ENCODE results near the gene ATXN7L2.

ATXN7L2 gene

GRCh38 chr1:109523706-109524105 is 40.0 kb downstream of the ATXN7L2 start:
- no peak for DNase-seq

- DNase-seq, result no peak
Observed at GRCh38 chr1:109527098-109527811, 43.5 kb downstream of the ATXN7L2 start.

- no peak for DNase-seq
Observed at GRCh38 chr1:109527846-109528695, 44.4 kb downstream of the ATXN7L2 start.

- DNase-seq, result no peak
Observed at GRCh38 chr1:109528712-109529111, 45.0 kb downstream of the ATXN7L2 start.

- peak; percentile 63 for DNase-seq
Observed at GRCh38 chr1:109529881-109530456, 46.3 kb downstream of the ATXN7L2 start.

- DNase-seq, result peak; percentile 59
Observed at GRCh38 chr1:109530457-109531087, 46.9 kb downstream of the ATXN7L2 start.

GRCh38 chr1:109531380-109531779 is 47.7 kb downstream of the ATXN7L2 start:
- peak; percentile 29 for DNase-seq

- no peak for DNase-seq
Observed at GRCh38 chr1:109531826-109532364, 48.2 kb downstream of the ATXN7L2 start.

DNA sequence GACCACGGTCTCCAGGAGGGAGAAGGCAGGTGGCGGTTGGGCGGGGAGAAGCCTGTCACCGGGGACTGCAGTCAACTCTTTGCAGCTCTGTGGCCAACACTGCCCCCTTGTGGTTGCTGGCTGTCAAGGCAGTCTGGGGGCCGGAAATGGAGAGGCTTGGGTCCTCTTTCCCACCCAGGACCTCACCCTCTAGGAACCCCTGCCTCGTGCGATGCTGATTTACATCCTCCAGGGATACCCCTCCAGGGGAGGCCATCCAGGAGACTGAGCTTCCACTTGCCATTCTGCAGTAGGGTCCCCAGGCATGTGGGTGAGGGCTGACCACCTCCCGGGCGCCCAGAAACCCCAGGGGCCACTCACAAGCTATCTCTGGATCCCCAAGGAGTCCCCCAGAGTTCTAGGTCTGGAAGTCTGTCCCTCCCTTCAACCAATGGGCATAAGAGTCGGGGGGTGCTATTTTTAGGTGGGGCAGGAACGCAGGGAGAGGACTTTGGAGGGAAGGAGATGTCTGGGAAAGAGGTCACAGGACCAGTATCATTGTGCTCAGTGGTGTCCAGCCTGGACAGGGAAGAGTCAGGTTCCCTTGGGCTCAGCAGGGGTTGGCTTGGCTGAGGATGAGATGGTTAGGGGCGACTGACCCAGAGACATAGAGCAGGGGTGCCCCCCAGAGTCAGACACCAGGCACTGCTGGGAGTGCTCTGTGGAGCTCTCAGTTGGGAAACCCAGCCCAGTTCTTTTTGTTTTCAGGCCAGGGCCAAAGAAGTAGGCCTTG is 48.8 kb downstream of the ATXN7L2 start:
- DNase-seq, result peak; percentile 78

DNA sequence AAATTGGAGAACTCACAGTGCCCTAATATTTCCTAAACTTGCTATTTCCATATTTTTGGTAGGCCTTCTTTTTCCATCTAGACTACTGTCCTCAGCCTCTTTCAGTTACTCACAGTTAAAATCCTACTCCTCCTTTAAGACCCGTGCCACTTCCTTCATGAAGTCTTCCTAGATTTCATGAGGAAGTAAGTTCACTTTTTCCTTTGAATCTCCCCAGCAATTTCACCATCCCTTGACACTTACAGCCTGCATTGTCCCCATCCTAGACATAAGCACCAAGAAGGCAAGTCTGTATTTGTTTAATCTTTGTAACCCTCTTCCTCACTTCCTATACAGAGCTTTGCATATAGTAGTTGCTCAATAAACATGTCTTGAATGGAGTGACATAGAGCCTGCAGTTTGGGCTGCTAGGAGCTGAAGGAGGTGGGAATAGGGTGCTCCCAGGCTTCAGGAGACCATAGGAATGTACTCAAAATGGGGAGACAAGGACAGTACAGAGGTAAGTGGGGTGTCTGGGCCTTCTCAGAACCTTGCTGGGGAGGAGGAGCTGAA is 50.7 kb downstream of the ATXN7L2 start:
- no peak for DNase-seq

DNA sequence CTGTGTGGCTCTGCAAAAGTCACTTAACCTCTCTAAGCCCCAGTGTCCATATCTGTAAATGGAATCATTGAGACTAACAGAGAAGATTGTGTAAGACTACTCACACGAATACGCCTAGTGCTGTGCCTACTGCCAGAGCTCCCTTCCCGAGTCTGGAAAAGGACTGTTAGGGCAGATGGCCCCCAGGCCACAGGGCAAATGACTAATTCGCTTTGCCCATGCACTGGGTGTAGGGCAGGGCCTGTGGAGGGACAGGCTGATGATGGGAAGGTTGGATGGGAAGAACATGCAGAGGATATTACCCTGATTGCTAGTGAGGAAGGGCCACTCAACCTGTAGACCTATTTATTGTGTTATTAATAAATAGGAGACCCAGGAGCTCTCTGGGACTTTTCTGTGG is 51.8 kb downstream of the ATXN7L2 start:
- DNase-seq, result no peak

- no peak for DNase-seq
Observed at GRCh38 chr1:109535971-109536491, 52.3 kb downstream of the ATXN7L2 start.

DNA sequence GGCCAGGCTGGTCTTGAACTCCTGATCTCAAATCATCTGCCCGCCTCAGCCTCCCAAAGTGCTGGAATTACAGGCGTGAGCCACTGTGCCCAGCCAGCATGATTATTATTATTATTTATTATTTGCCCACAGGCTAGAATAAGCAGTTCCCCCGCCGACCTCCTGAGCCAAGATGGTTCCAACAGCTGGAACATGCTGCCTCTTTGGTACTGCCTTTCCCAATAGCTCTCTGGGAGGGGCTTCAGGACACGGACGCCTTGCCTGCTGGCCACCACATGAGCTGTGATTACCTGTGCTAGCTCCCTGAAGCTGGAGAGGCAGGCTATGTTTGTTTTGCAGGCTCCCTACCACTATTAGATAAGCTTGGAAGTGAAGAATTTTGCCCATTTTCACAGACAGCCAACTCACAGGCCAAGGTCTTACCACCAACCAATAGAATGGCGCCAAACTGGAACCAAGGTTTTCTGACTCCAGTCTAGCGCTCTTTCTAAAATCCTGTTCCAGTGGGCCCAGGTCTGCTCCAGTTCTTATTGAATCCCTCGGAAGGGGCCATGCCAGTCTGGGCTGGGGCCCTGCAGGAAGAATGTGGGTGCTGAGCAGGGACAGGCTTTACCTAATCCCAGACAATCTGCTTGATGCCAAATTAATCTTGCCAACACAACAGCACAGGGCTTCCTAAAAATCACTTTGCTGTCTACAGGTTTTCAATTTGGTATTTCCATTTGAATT is 53.9 kb downstream of the ATXN7L2 start:
- DNase-seq, result no peak

- no peak for DNase-seq
Observed at GRCh38 chr1:109538827-109539555, 55.3 kb downstream of the ATXN7L2 start.

DNA sequence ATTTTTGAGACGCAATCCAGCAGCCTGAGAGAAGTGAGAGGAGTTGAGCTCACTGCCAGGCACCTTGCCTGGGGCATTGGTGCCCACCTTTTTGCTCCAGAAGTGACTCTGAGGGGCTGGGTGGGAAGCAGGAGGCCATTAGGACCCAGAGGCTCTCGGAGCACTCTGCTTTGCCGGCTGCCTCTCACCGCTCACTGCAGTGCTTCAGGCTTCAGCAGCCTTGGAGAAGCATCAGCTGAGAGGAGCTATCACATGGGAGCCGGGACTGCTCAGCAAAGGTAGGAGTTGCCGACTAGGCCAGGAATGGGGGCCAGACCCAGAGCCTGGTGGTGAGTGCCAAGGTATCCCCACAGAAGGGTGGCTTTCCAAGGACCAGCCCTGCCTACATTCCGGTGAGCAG is 56.0 kb downstream of the ATXN7L2 start, which contains the start of gene GPR61:
Gene GPR61 (plus strand): TSS at position 197 of the 400 bp plus-strand sequence. CDS start 3,151 bp downstream, outside the sequence.
- DNase-seq, result no peak

DNA sequence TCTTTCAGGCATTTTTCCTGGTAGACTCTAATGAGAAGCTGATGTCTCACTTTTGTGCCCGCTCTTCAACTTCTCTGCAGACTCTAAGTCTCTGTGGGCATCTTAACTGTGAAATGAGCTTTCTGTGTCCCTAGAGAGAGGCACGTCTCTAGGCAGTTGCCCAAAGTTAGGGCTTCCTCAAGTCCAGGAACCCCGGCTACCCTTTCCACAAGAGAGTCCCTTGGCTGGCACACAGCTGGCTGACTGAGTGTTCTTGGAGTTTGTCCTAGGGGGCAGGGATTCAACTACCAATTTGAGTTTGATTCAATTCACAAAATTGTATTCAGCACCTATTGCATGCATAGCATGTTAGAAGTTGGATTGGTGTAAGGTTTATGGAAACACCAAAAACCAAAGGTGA is 57.4 kb downstream of the ATXN7L2 start:
- no peak for DNase-seq

Measured in right kidney (tissue), 1 donor.